Measurements from ENCODE around the gene GNB2. TPM values are rescaled to one million over a fixed set of nuclear protein-coding genes. Genes with fewer than 3 reads are reported as not detected.
"Not testable (repeated sequence)": the region's sequence is repeated elsewhere in the genome, so short reads cannot be mapped to it uniquely, and the experiment has no call there.

Gene GNB2
- polyA plus RNA-seq, 1 donor, result 162 TPM

- DNase-seq, result no peak
These were observed 17.4 kb upstream of the GNB2 start, which contains the start of gene ACTL6B for GRCh38 chr7:100655908-100656674. Gene ACTL6B (minus strand): TSS chr7:100656448. CDS start chr7:100656354, 94 bp downstream.

GRCh38 chr7:100662194-100662776, 11.3 kb upstream of the GNB2 start:
- DNase-seq, result not testable (repeated sequence)

GRCh38 chr7:100665168-100665726, 8.3 kb upstream of the GNB2 start:
- no peak for DNase-seq

- DNase-seq, result no peak
These were observed 6.0 kb upstream of the GNB2 start for GRCh38 chr7:100667331-100668068.

- DNase-seq, result no peak
These were observed 5.5 kb upstream of the GNB2 start for GRCh38 chr7:100668069-100668449.

GRCh38 chr7:100669106-100669505, 4.4 kb upstream of the GNB2 start:
- not testable (repeated sequence) for DNase-seq

GRCh38 chr7:100670074-100670473, 3.5 kb upstream of the GNB2 start:
- DNase-seq, result no peak

- no peak for DNase-seq
These were observed 1.9 kb upstream of the GNB2 start for GRCh38 chr7:100671353-100672327.

- no peak for DNase-seq
These were observed 436 bp downstream of the GNB2 start for GRCh38 chr7:100673942-100674410.

- DNase-seq, result no peak
These were observed 1.0 kb downstream of the GNB2 start for GRCh38 chr7:100674411-100675104.

GRCh38 chr7:100675105-100675451, 1.5 kb downstream of the GNB2 start:
- no peak for DNase-seq

GRCh38 chr7:100675581-100676350, 2.2 kb downstream of the GNB2 start:
- peak; percentile 59 for DNase-seq

GRCh38 chr7:100676501-100677306, 3.2 kb downstream of the GNB2 start:
- no peak for DNase-seq

GRCh38 chr7:100677308-100678267, 4.0 kb downstream of the GNB2 start:
- DNase-seq, result no peak

GRCh38 chr7:100678291-100678984, 4.9 kb downstream of the GNB2 start:
- DNase-seq, result no peak

GRCh38 chr7:100679129-100679926, 5.8 kb downstream of the GNB2 start:
- no peak for DNase-seq
